ENCODE measurements around the gene NBAS.
A peak's percentile ranks its signal among the peaks of the same experiment; 100 is the strongest.

Gene NBAS

DNA sequence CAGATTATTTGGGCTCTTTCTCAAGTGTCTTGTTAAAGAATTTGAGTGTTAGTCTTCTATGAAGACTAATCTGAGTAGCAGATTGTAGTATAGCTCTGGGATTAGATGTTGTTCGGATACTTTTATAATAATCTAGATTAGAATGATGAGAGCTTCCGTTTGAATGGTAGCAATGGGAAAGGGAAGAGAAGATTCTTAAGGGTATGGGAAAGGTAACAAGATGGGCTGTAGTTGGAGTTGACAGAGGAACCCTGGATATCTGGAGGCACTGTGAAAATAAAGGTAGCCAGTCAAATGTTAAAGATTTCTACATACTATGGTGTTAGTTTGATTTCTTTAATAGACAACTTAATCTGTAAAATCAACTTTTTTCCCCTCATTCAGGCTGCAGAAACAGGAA is 35.2 kb upstream of the NBAS start:
- no peak for DNase-seq (ENCODE audit: low read depth)
- TF ChIP-seq, protein P1, sequence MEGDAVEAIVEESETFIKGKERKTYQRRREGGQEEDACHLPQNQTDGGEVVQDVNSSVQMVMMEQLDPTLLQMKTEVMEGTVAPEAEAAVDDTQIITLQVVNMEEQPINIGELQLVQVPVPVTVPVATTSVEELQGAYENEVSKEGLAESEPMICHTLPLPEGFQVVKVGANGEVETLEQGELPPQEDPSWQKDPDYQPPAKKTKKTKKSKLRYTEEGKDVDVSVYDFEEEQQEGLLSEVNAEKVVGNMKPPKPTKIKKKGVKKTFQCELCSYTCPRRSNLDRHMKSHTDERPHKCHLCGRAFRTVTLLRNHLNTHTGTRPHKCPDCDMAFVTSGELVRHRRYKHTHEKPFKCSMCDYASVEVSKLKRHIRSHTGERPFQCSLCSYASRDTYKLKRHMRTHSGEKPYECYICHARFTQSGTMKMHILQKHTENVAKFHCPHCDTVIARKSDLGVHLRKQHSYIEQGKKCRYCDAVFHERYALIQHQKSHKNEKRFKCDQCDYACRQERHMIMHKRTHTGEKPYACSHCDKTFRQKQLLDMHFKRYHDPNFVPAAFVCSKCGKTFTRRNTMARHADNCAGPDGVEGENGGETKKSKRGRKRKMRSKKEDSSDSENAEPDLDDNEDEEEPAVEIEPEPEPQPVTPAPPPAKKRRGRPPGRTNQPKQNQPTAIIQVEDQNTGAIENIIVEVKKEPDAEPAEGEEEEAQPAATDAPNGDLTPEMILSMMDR (conservative IDR thresholded peaks at IDR 0.05; ENCODE audit: control insufficient read depth, insufficient read depth, low read depth, low read length), result no peak
- no peak overlapping the region for H3K4me3 ChIP-seq (ENCODE audit: control insufficient read depth, low read depth, low read length)

- TF ChIP-seq, protein P1 (conservative IDR thresholded peaks at IDR 0.05; ENCODE audit: control insufficient read depth, insufficient read depth, low read depth, low read length), result no peak
- H3K4me3 ChIP-seq (ENCODE audit: control insufficient read depth, low read depth, low read length), result no peak overlapping the region
- no peak for DNase-seq (ENCODE audit: low read depth)
These were observed 34.8 kb upstream of the NBAS start for GRCh38 chr2:15595936-15596335.

GRCh38 chr2:15595342-15595905 is 34.3 kb upstream of the NBAS start:
- TF ChIP-seq, protein P1 (conservative IDR thresholded peaks at IDR 0.05; ENCODE audit: control insufficient read depth, insufficient read depth, low read depth, low read length), result no peak
- H3K4me3 ChIP-seq (ENCODE audit: control insufficient read depth, low read depth, low read length), result no peak overlapping the region
- no peak for DNase-seq (ENCODE audit: low read depth)

DNA sequence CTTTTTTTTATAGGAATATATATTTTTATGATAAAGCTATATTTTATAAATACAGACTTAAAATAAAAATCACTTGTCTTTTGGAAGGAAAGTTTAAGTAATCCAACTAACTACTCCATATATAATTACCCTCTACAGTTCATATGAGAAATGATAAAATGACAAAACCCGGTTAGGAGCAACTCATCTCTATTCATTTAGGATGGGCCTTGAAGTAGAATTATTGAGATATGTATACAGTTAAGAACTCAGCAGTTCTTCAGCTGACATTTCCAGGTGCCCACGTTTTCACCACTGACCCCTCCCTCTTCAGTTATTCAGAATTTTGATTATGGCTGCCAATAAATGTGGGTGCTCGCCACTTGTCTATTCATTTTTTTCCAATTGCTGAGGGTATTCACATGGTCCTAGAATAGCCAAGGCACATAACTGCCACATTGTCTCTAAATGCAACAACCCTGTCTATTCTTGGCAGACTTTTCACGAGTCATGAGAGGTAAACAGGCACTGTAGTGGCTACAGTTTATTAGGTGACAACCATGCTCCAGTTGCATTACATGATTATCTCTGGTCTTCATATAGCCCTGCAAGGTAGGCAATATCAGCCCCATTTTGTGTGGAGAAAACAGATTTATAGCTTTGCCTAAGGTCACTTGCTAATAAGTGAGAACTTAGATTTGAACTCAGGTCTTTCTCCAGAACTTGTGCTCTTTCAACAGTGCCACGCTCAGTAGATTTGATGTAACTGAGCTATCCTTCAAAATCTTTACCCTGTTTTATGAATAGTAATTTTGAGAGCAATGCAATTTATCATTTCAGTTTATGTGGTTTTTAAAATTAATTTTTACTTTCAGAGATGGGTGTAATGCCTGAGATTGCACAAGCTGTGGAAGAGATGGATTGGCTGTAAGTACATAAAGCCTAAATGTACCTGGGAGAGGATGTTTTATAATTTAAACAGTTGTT is 33.4 kb upstream of the NBAS start:
- no peak for DNase-seq (ENCODE audit: low read depth)
- TF ChIP-seq, protein P1 (conservative IDR thresholded peaks at IDR 0.05; ENCODE audit: control insufficient read depth, insufficient read depth, low read depth, low read length), result no peak
- H3K4me3 ChIP-seq (ENCODE audit: control insufficient read depth, low read depth, low read length), result no peak overlapping the region

DNA sequence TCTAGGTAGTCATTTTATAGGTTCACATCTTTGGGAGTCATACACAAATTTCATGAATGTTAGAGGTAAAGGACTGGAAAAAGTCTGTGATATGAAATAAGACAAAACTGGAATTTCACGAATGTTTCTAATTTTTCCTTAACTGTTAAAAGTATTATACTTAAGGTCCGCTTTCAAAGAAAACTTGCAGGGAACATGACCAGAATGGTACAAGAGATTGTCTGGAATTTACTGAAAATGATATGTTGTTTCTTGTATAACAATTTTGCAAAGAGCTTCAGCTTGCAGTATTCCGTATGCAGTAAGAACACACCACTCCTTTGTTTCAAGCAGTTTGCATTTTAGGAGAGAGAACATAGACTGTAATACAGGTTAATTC is 32.2 kb upstream of the NBAS start:
- no peak for DNase-seq (ENCODE audit: low read depth)
- peak overlapping the region; percentile 72 for H3K4me3 ChIP-seq (ENCODE audit: control insufficient read depth, low read depth, low read length)
- TF ChIP-seq, protein P1 (conservative IDR thresholded peaks at IDR 0.05; ENCODE audit: control insufficient read depth, insufficient read depth, low read depth, low read length), result no peak

DNA sequence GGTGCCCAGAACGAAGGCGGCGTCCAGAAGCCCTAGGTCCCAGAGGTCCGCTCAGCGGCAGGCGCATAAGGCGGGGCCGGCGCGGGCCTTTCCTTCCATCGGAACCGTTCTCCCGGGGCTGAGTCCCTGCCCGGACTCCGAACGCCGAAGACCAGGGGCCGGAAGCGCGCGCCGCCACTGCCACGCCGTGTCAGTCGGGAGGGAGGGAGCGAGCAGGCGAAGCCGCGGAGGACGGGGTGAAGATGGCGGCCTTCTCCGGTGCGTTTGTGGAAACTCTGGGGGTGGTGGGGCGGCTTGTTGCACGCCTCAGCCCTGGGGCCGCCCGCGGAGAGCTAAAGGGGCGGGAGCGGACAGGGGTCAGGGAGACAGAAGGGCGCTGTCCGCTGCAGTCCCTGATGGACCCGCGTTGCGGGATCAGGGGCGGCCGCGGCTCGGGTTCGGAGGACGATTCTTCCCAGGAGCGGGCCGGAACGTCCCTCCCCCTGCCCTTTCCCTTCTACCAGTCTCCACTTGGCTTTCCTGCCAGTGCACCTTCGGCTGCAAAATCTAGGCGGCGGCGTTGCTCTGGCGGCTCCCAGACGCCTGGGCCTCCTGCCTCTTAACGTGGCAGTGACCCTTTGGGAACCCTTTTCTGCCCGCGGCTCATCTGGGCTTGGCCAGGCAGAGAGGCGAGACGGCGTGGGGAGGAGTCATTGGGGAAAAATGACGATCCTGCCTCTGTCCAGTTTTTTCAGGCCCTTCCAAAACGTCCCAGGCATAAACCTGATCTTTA is 30.7 kb upstream of the NBAS start, which contains the start of gene DDX1:
DDX1 (plus strand) TSS at position 177 of the 772 bp plus-strand sequence; CDS start at position 243, 66 bp downstream.
- peak; percentile 80 for DNase-seq (ENCODE audit: low read depth)
- peak within 1 kb of the TSS; percentile 72 for H3K4me3 ChIP-seq (ENCODE audit: control insufficient read depth, low read depth, low read length)
- TF ChIP-seq, protein P1 (conservative IDR thresholded peaks at IDR 0.05; ENCODE audit: control insufficient read depth, insufficient read depth, low read depth, low read length), result no peak
